Measurements from ENCODE around the gene PPFIBP1.

PPFIBP1 gene

DNA sequence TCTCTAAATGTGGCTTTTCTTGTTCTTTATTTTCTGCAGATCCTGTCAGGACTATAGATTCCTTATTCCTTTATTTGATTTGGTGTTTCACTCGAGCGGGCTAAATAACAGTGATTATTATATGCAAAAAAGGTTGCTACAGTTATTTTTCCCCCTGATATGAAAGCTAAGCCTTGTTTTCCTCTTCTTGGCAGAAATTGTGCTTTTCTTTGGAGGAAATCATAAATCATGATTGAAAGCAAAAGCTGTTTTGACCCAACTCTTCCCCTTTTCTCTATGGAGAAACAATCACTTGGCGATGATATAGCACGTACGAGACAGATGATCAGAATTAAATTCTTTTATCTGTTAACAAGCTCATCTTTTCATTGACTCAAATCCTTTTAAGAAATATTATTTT is 31.4 kb downstream of the PPFIBP1 start:
- TF ChIP-seq, protein P1, sequence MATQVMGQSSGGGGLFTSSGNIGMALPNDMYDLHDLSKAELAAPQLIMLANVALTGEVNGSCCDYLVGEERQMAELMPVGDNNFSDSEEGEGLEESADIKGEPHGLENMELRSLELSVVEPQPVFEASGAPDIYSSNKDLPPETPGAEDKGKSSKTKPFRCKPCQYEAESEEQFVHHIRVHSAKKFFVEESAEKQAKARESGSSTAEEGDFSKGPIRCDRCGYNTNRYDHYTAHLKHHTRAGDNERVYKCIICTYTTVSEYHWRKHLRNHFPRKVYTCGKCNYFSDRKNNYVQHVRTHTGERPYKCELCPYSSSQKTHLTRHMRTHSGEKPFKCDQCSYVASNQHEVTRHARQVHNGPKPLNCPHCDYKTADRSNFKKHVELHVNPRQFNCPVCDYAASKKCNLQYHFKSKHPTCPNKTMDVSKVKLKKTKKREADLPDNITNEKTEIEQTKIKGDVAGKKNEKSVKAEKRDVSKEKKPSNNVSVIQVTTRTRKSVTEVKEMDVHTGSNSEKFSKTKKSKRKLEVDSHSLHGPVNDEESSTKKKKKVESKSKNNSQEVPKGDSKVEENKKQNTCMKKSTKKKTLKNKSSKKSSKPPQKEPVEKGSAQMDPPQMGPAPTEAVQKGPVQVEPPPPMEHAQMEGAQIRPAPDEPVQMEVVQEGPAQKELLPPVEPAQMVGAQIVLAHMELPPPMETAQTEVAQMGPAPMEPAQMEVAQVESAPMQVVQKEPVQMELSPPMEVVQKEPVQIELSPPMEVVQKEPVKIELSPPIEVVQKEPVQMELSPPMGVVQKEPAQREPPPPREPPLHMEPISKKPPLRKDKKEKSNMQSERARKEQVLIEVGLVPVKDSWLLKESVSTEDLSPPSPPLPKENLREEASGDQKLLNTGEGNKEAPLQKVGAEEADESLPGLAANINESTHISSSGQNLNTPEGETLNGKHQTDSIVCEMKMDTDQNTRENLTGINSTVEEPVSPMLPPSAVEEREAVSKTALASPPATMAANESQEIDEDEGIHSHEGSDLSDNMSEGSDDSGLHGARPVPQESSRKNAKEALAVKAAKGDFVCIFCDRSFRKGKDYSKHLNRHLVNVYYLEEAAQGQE (IDR thresholded peaks at IDR 0.05; ENCODE audit: insufficient replicate concordance, low read depth) = no peak
- no peak for DNase-seq (ENCODE audit: low read depth in 1 of 2, low spot score in 1 of 2)
- Histone ChIP-seq H3K27me3 (ENCODE audit: insufficient read depth, poor library complexity, severe bottlenecking) (peaks cover 2% of the 10 kb centered on the region), H3K27ac (replicated peaks) (no peak overlapping the region), H3K4me3 (replicated peaks; ENCODE audit: insufficient read depth, low read length) (no peak overlapping the region)

DNA sequence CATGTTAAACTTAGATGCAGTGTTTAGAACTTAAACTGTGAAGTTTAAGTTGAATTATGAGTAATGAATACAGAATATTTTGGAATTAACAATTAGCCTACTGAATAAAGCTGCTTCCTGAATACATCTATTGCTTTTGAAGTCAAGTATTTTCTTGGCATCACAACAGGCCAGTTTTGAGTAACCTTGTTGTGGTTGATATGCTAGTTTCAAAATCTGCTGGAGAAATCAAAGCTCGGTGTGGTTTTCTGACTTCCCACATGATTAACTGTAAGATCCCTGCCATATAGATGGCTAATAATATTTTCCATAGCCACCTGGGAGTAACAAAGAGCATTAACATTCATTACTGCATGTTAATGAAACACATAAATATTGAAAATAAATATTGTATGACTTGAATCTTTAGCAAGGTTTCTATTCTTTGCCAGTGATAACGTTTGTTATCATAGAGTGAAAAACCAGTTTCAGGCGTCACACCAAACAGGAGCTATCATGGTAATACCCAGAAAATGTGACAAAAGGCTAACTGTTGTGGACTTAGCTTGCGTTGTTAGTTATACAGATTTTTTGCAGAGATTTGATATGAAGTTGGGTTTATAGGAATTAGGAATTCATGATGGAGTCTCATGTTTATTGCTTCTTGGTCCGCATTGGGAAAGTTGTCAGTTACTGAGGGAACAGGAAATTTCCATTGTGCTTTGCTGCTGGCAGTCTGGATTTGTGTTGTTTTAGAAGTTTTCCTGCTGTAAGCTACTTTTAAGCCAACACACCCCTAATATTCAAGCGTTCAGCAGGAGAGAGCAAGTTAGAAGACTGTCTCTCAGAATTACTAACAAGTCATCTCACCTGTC is 32.1 kb downstream of the PPFIBP1 start:
- H3K4me3 ChIP-seq (replicated peaks; ENCODE audit: insufficient read depth, low read length) = no peak overlapping the region
- DNase-seq (ENCODE audit: low read depth in 1 of 2, low spot score in 1 of 2) = no peak
- no peak overlapping the region for H3K27ac ChIP-seq (replicated peaks)
- H3K27me3 ChIP-seq (ENCODE audit: insufficient read depth, poor library complexity, severe bottlenecking) = peaks cover 2% of the 10 kb centered on the region
- TF ChIP-seq, protein P1 (IDR thresholded peaks at IDR 0.05; ENCODE audit: insufficient replicate concordance, low read depth) = no peak
- TF ChIP-seq, protein P2, sequence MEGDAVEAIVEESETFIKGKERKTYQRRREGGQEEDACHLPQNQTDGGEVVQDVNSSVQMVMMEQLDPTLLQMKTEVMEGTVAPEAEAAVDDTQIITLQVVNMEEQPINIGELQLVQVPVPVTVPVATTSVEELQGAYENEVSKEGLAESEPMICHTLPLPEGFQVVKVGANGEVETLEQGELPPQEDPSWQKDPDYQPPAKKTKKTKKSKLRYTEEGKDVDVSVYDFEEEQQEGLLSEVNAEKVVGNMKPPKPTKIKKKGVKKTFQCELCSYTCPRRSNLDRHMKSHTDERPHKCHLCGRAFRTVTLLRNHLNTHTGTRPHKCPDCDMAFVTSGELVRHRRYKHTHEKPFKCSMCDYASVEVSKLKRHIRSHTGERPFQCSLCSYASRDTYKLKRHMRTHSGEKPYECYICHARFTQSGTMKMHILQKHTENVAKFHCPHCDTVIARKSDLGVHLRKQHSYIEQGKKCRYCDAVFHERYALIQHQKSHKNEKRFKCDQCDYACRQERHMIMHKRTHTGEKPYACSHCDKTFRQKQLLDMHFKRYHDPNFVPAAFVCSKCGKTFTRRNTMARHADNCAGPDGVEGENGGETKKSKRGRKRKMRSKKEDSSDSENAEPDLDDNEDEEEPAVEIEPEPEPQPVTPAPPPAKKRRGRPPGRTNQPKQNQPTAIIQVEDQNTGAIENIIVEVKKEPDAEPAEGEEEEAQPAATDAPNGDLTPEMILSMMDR (IDR thresholded peaks at IDR 0.05; ENCODE audit: insufficient read depth, low read length) = no peak
- no peak for TF ChIP-seq POLR2AphosphoS5 (IDR thresholded peaks at IDR 0.05; ENCODE audit: low read depth)
- TF ChIP-seq SPI1 (IDR thresholded peaks at IDR 0.05; ENCODE audit: borderline replicate concordance, low read depth) = no peak
- TF ChIP-seq GABPA (IDR thresholded peaks at IDR 0.05; ENCODE audit: low read depth) = no peak

DNA sequence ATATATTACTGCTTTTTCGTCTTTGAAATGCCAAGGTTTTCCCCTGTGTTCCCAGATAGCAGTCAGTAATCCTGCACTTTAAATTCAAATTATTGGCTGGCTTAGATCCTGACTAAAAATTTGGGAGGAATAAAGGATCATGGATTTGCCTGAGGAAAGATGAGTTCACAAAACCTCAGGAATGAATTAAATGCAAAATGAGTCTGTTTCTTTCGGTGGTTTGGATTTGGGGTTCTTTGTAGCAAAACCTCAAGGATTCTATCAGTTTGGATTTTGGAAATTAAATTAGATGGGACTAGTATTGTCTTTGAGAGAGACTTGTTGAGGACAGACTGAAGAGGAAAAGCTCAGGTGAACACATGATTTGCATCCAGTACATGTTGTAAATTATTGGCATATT is 36.1 kb downstream of the PPFIBP1 start:
- no peak for DNase-seq (ENCODE audit: low read depth in 1 of 2, low spot score in 1 of 2)

More for the DNA sequence above, 36.1 kb downstream of the PPFIBP1 start:
- Histone ChIP-seq H3K27me3 (ENCODE audit: insufficient read depth, poor library complexity, severe bottlenecking) (peaks cover 2% of the 10 kb centered on the region), H3K4me3 (replicated peaks; ENCODE audit: insufficient read depth, low read length) (no peak overlapping the region), H3K27ac (replicated peaks) (no peak overlapping the region)
- TF ChIP-seq POLR2AphosphoS5 (IDR thresholded peaks at IDR 0.05; ENCODE audit: low read depth) (no peak), SPI1 (IDR thresholded peaks at IDR 0.05; ENCODE audit: borderline replicate concordance, low read depth) (no peak), GABPA (IDR thresholded peaks at IDR 0.05; ENCODE audit: low read depth) (no peak)
- TF ChIP-seq, protein P1 (IDR thresholded peaks at IDR 0.05; ENCODE audit: insufficient replicate concordance, low read depth) = no peak
- TF ChIP-seq, protein P2 (IDR thresholded peaks at IDR 0.05; ENCODE audit: insufficient read depth, low read length) = no peak
